CD4-positive, alpha-beta T cell treated with Interleukin-12 subunit alpha and Interleukin-12 subunit beta, for 1 hour (primary cell): ENCODE data around the gene ARMH4.

ENCODE experiments used
- DNase-seq: peaks from one replicate; pipeline ENCODE4 v3.0.0-alpha.2; 2020

The ARMH4 gene

GRCh38 chr14:57957441-57957840 lies 194.6 kb downstream of the ARMH4 start:
- no peak for DNase-seq
